Measurements from ENCODE around the gene FKBP3. TPM values are rescaled to one million over a fixed set of nuclear protein-coding genes. Genes with fewer than 3 reads are reported as not detected.

Gene FKBP3
- total and polyA plus RNA-seq, 2 donors (not counting 3 experiments of a cell fraction or from before 2014, with no cell fraction given): 23.2 to 92.9 TPM

DNA sequence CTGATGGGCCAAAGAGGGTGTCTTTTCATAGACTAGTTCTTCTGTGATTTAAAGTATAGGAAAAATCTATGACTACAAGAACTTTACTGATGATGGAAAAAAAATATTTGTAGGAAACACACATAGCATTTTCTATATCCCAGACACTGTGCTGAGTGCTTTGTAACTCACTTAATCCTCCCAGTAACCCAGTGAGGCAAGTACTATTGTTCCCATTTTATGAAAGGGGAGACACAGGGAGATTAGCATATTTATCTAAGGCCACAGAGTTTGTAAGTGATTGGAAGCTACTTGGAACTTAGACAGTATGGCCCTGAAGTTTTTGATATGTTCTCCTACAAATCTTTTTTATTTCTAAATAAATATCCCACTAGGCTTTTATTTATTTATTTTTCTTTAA lies 30.5 kb downstream of the FKBP3 start:
- Histone ChIP-seq H3K27ac (ENCODE audit: insufficient read depth, low read depth, low read length) (no peak overlapping the region), H4K20me1 (replicated peaks; ENCODE audit: control insufficient read depth, extremely low read depth, insufficient read depth, low read length) (no peaks in the 10 kb centered on the region), H3K9me1 (replicated peaks; ENCODE audit: control insufficient read depth, extremely low read depth, insufficient read depth, low read length) (no peaks in the 10 kb centered on the region), H3K36me3 (ENCODE audit: control insufficient read depth in 2 of 2, extremely low read depth in 1 of 2, insufficient read depth in 2 of 2, low read length in 2 of 2) (peaks cover 8 to 20% of the 10 kb centered on the region in 2 experiments), H3K9ac (replicated peaks; ENCODE audit: extremely low read depth, insufficient read depth, low read length) (no peak overlapping the region), H3K79me2 (ENCODE audit: control insufficient read depth, insufficient read depth, low read length) (peaks cover 14% of the 10 kb centered on the region), H3K4me2 (ENCODE audit: insufficient read depth, low read length) (no peak overlapping the region), H3K9me3 (replicated peaks; ENCODE audit: control insufficient read depth, insufficient read depth, low read length) (no peaks in the 10 kb centered on the region), H3K27me3 (ENCODE audit: control insufficient read depth in 2 of 2, insufficient read depth in 2 of 2, low read length in 2 of 2) (no peaks in the 10 kb centered on the region), H3K4me3 (replicated peaks in 1 of 3; ENCODE audit: insufficient read depth in 1 of 3, low read depth in 1 of 3, low read length in 3 of 3) (no peak overlapping the region), H3K4me1 (ENCODE audit: control insufficient read depth, extremely low read depth, insufficient read depth, low read length) (no peaks in the 10 kb centered on the region), H2AFZ (ENCODE audit: low read depth, low read length) (no peak overlapping the region)
- ChIA-PET POLR2A (no interaction called here), CTCF (no interaction called here)
- dilution Hi-C loops (cut with MboI; ENCODE audit: extremely low pct_ligation_motif_present, low sequenced_read_pairs) (no loop called here), intact Hi-C loops (cut with micrococcal nuclease) (no loop called here)
- DNase-seq (ENCODE audit: low read depth, low spot score) (no peak), FAIRE-seq (no peak)
- no TSS peak for BruUV-seq (replicated peaks)
- TF ChIP-seq GATA2 (IDR thresholded peaks at IDR 0.05; ENCODE audit: insufficient read depth, insufficient read length, low read depth, low read length) (no peak), FOS (IDR thresholded peaks at IDR 0.05; ENCODE audit: borderline replicate concordance, insufficient read depth, low read length) (no peak), POLR2AphosphoS5 (IDR thresholded peaks at IDR 0.05; ENCODE audit: insufficient read depth, low read depth, low read length) (no peak), POLR2A (IDR thresholded peaks at IDR 0.05; ENCODE audit: low read depth, low read length) (no peak), EZH2 (IDR thresholded peaks at IDR 0.05; ENCODE audit: borderline replicate concordance, low read depth, low read length, severe bottlenecking) (no peak), MYC (IDR thresholded peaks at IDR 0.05; ENCODE audit: low read depth, low read length) (no peak), MAX (IDR thresholded peaks at IDR 0.05; ENCODE audit: insufficient read depth, insufficient read length) (no peak), JUN (IDR thresholded peaks at IDR 0.05; ENCODE audit: borderline replicate concordance, insufficient read depth, insufficient read length, low read depth) (no peak)
- TF ChIP-seq, protein P1, sequence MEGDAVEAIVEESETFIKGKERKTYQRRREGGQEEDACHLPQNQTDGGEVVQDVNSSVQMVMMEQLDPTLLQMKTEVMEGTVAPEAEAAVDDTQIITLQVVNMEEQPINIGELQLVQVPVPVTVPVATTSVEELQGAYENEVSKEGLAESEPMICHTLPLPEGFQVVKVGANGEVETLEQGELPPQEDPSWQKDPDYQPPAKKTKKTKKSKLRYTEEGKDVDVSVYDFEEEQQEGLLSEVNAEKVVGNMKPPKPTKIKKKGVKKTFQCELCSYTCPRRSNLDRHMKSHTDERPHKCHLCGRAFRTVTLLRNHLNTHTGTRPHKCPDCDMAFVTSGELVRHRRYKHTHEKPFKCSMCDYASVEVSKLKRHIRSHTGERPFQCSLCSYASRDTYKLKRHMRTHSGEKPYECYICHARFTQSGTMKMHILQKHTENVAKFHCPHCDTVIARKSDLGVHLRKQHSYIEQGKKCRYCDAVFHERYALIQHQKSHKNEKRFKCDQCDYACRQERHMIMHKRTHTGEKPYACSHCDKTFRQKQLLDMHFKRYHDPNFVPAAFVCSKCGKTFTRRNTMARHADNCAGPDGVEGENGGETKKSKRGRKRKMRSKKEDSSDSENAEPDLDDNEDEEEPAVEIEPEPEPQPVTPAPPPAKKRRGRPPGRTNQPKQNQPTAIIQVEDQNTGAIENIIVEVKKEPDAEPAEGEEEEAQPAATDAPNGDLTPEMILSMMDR (IDR thresholded peaks at IDR 0.05; ENCODE audit: extremely low read depth in 1 of 2, insufficient read depth in 1 of 2, low read depth in 1 of 2, low read length in 2 of 2): no peak

Data from endothelial cell of umbilical vein (primary cell).